Measurements from ENCODE around the gene FAM200C. TPM values are rescaled to one million over a fixed set of nuclear protein-coding genes. Genes with fewer than 3 reads are reported as not detected.
A peak's percentile ranks its signal among the peaks of the same experiment; 100 is the strongest.

The FAM200C gene
- total RNA-seq, 1 donor from 2014 or later = 9.1 TPM

DNA sequence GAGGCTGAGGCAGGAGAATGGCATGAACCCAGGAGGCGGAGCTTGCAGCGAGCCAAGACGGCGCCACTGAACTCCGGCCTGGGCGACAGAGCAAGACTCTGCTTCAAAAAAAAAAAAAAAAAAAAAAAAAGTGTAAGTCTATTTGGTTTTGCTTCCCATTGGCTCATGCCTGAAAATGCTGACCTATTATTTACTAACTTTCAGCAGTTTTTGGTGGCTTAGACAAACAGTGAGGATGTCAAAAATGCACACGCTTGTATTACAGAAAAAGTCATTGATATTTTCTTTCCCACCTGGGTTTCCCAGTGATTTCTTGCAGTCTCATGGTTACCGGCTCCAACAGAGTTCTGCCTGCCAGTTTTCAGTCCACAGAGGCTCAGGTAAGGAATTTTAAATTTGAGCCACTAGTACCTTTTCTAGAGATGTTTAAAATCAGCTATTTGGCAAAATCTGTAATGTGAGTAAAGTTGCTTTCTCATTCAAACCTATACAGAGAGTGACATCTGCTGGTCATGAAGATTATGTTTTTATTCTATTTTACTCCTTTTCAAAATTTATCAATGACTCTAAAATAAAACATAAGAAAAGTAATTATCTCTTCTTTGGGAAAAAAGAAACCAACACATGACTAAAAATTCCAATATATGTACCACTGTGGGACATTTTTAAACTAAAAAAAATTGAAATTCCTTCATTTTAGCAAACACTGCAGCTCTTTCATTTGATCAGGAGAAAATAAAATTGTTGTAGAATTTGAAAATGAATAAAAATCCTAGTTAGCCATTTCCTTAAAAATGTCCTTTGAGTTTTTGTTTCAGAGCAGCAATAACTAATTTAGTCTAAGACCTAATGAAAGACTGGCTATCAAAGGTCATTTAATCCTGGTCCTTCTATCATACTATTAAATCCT is 8.8 kb downstream of the FAM200C start:
- TF ChIP-seq, protein P1, sequence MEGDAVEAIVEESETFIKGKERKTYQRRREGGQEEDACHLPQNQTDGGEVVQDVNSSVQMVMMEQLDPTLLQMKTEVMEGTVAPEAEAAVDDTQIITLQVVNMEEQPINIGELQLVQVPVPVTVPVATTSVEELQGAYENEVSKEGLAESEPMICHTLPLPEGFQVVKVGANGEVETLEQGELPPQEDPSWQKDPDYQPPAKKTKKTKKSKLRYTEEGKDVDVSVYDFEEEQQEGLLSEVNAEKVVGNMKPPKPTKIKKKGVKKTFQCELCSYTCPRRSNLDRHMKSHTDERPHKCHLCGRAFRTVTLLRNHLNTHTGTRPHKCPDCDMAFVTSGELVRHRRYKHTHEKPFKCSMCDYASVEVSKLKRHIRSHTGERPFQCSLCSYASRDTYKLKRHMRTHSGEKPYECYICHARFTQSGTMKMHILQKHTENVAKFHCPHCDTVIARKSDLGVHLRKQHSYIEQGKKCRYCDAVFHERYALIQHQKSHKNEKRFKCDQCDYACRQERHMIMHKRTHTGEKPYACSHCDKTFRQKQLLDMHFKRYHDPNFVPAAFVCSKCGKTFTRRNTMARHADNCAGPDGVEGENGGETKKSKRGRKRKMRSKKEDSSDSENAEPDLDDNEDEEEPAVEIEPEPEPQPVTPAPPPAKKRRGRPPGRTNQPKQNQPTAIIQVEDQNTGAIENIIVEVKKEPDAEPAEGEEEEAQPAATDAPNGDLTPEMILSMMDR (conservative IDR thresholded peaks at IDR 0.05) = peak; percentile 77
- Mint-ChIP-seq H3K9me3 (peaks cover 17% of the 10 kb centered on the region), H3K27ac (ENCODE audit: unreplicated experiment) (no peak overlapping the region), H3K36me3 (ENCODE audit: low read depth) (peaks cover 27% of the 10 kb centered on the region), H3K4me3 (no peak overlapping the region), H3K4me1 (peaks cover 12% of the 10 kb centered on the region), H3K27me3 (ENCODE audit: low read depth) (no peaks in the 10 kb centered on the region)
- no peak for DNase-seq (ENCODE audit: low read depth, low spot score)

- no peak overlapping the region for H3K27ac Mint-ChIP-seq (ENCODE audit: unreplicated experiment)
- H3K36me3 Mint-ChIP-seq (ENCODE audit: low read depth) = peaks cover 30% of the 10 kb centered on the region
- no peaks in the 10 kb centered on the region for H3K27me3 Mint-ChIP-seq (ENCODE audit: low read depth)
- TF ChIP-seq, protein P1 (conservative IDR thresholded peaks at IDR 0.05) = no peak
- peaks cover 20% of the 10 kb centered on the region for H3K9me3 Mint-ChIP-seq
- peaks cover 8% of the 10 kb centered on the region for H3K4me1 Mint-ChIP-seq
- H3K4me3 Mint-ChIP-seq = no peak overlapping the region
- no peak for DNase-seq (ENCODE audit: low read depth, low spot score)
These were observed 12.4 kb downstream of the FAM200C start for GRCh38 chr5:160387445-160387844.

DNA sequence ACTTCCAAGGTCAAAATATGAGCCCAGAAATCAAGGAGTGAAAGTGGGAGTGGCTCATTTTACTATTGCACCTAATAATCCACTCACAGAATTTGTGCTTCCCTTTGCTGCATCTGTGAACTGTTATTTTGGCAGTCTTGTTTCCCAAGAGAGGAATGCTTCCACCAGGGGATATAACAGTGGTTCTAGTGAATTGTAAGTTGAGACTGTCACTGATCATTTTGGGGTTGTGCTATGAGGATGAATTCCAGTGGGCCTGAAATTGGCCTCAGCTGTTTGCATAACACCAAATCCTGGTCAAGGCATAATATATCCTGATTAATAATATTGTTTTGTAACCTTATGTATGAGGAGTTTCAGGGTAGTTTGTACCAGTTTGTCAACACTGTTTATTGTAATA is 14.4 kb downstream of the FAM200C start:
- TF ChIP-seq, protein P1 (conservative IDR thresholded peaks at IDR 0.05) = no peak
- Mint-ChIP-seq H3K27me3 (ENCODE audit: low read depth) (no peaks in the 10 kb centered on the region), H3K4me3 (no peak overlapping the region), H3K27ac (ENCODE audit: unreplicated experiment) (no peak overlapping the region), H3K4me1 (peaks cover 4% of the 10 kb centered on the region), H3K36me3 (ENCODE audit: low read depth) (peaks cover 27% of the 10 kb centered on the region), H3K9me3 (peaks cover 20% of the 10 kb centered on the region)
- DNase-seq (ENCODE audit: low read depth, low spot score) = no peak

GRCh38 chr5:160384681-160385080 is 15.2 kb downstream of the FAM200C start:
- Mint-ChIP-seq H3K27ac (ENCODE audit: unreplicated experiment) (no peak overlapping the region), H3K4me1 (peaks cover 4% of the 10 kb centered on the region), H3K36me3 (ENCODE audit: low read depth) (peaks cover 27% of the 10 kb centered on the region), H3K4me3 (no peak overlapping the region), H3K27me3 (ENCODE audit: low read depth) (no peaks in the 10 kb centered on the region), H3K9me3 (peaks cover 20% of the 10 kb centered on the region)
- TF ChIP-seq, protein P1 (conservative IDR thresholded peaks at IDR 0.05) = no peak
- DNase-seq (ENCODE audit: low read depth, low spot score) = no peak

- no peaks in the 10 kb centered on the region for H3K27me3 Mint-ChIP-seq (ENCODE audit: low read depth)
- H3K27ac Mint-ChIP-seq (ENCODE audit: unreplicated experiment) = no peak overlapping the region
- DNase-seq (ENCODE audit: low read depth, low spot score) = no peak
- H3K36me3 Mint-ChIP-seq (ENCODE audit: low read depth) = peaks cover 8% of the 10 kb centered on the region
- H3K4me3 Mint-ChIP-seq = no peak overlapping the region
- peaks cover 3% of the 10 kb centered on the region for H3K9me3 Mint-ChIP-seq
- H3K4me1 Mint-ChIP-seq = peaks cover 4% of the 10 kb centered on the region
- TF ChIP-seq, protein P1 (conservative IDR thresholded peaks at IDR 0.05) = no peak
These were observed 17.5 kb downstream of the FAM200C start for GRCh38 chr5:160382346-160382745.
